Activated effector memory CD4-positive, alpha-beta T cell treated with anti-CD3 and anti-CD28 coated beads, Interleukin-2, amount 50 U/mL, for 16 hours (primary cell): Measurements from ENCODE around the gene PRLR.
A peak's percentile ranks its signal among the peaks of the same experiment; 100 is the strongest.

Experiments used
- DNase-seq: peaks from one replicate; pipeline ENCODE4 v3.0.0-alpha.2; 2020

The PRLR gene

GRCh38 chr5:35158622-35159369, 71.5 kb downstream of the PRLR start:
- no peak for DNase-seq

- no peak for DNase-seq
Measured at GRCh38 chr5:35158204-35158603, 72.1 kb downstream of the PRLR start.

GRCh38 chr5:35153375-35153932, 76.8 kb downstream of the PRLR start:
- no peak for DNase-seq

GRCh38 chr5:35152733-35153132, 77.6 kb downstream of the PRLR start:
- DNase-seq, result no peak

- no peak for DNase-seq
Measured at GRCh38 chr5:35151146-35151920, 79.0 kb downstream of the PRLR start.

GRCh38 chr5:35149041-35149440, 81.2 kb downstream of the PRLR start:
- DNase-seq, result no peak

- no peak for DNase-seq
Measured at GRCh38 chr5:35146406-35146805, 83.9 kb downstream of the PRLR start.

- DNase-seq, result no peak
Measured at GRCh38 chr5:35145691-35146317, 84.5 kb downstream of the PRLR start.

GRCh38 chr5:35145012-35145411, 85.3 kb downstream of the PRLR start:
- DNase-seq, result no peak

GRCh38 chr5:35143841-35144240, 86.4 kb downstream of the PRLR start:
- no peak for DNase-seq

GRCh38 chr5:35141739-35142138, 88.5 kb downstream of the PRLR start:
- no peak for DNase-seq

- DNase-seq, result no peak
Measured at GRCh38 chr5:35138232-35138631, 92.1 kb downstream of the PRLR start.

GRCh38 chr5:35136386-35136785, 93.9 kb downstream of the PRLR start:
- no peak for DNase-seq

- no peak for DNase-seq
Measured at GRCh38 chr5:35135239-35135700, 95.0 kb downstream of the PRLR start.

- no peak for DNase-seq
Measured at GRCh38 chr5:35134278-35135030, 95.8 kb downstream of the PRLR start.

GRCh38 chr5:35133186-35133585, 97.1 kb downstream of the PRLR start:
- no peak for DNase-seq

GRCh38 chr5:35131723-35132122, 98.6 kb downstream of the PRLR start:
- no peak for DNase-seq

- peak; percentile 74 for DNase-seq
Measured at GRCh38 chr5:35129921-35130485, 100.3 kb downstream of the PRLR start.

GRCh38 chr5:35129276-35129675, 101.0 kb downstream of the PRLR start:
- DNase-seq, result no peak

GRCh38 chr5:35127006-35127405, 103.3 kb downstream of the PRLR start:
- DNase-seq, result no peak

- DNase-seq, result no peak
Measured at GRCh38 chr5:35125746-35126145, 104.5 kb downstream of the PRLR start.

GRCh38 chr5:35124932-35125331, 105.4 kb downstream of the PRLR start:
- no peak for DNase-seq
